Measurements from ENCODE around the gene KLHL5.

GRCh38 chr4:39062770-39063097, 702 bp downstream of the KLHL5 start:
- TF ChIP-seq ZNF695 (CRISPR knock-in tag; IDR thresholded peaks at IDR 0.05), result no peak
- TF ChIP-seq EZH2 (IDR thresholded peaks at IDR 0.05; ENCODE audit: borderline replicate concordance, low read depth, low read length), result no peak
- no peak for TF ChIP-seq POLR2A (conservative IDR thresholded peaks at IDR 0.05)
- TF ChIP-seq HNRNPK (IDR thresholded peaks at IDR 0.05; ENCODE audit: low read depth, low read length, poor library complexity, severe bottlenecking), result no peak
- no peak for TF ChIP-seq EP400 (IDR thresholded peaks at IDR 0.05)
- TF ChIP-seq MAZ (CRISPR knock-in tag; conservative IDR thresholded peaks at IDR 0.05 in 1 of 2, IDR thresholded peaks at IDR 0.05 in 1 of 2), result no peak
- no peak for TF ChIP-seq MYC (IDR thresholded peaks at IDR 0.05; ENCODE audit: low read depth, low read length)
- no peak for TF ChIP-seq MYC (CRISPR knock-in tag; IDR thresholded peaks at IDR 0.05; ENCODE audit: borderline replicate concordance, low read depth)
- no peak for TF ChIP-seq ZNF449 (CRISPR knock-in tag; IDR thresholded peaks at IDR 0.05)
- no peak for TF ChIP-seq CC2D1A (IDR thresholded peaks at IDR 0.05)
- TF ChIP-seq EP300 (IDR thresholded peaks at IDR 0.05; ENCODE audit: low read length), result no peak
- TF ChIP-seq CBX1 (IDR thresholded peaks at IDR 0.05; ENCODE audit: low read depth), result no peak
